Endometrium (tissue), 2 donors: ENCODE results near the gene EPO.

ENCODE experiments used
- FAIRE-seq: peaks from 2 replicates; lab custom pipeline; 2012; peaks lifted over from hg19 to GRCh38; lab: Jason Lieb, UNC
- donor health status: control.
- donor health status: control.

EPO gene

DNA sequence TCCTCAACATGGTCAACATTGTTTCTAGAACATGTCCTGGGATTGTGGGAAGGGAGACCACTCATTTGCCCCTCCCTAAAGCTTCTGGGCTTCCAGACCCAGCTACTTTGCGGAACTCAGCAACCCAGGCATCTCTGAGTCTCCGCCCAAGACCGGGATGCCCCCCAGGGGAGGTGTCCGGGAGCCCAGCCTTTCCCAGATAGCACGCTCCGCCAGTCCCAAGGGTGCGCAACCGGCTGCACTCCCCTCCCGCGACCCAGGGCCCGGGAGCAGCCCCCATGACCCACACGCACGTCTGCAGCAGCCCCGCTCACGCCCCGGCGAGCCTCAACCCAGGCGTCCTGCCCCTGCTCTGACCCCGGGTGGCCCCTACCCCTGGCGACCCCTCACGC is at the start of gene EPO:
EPO (plus strand) TSS at position 190 of the 392 bp plus-strand sequence. CDS start 513 bp downstream, outside the sequence.
- no peak for FAIRE-seq

DNA sequence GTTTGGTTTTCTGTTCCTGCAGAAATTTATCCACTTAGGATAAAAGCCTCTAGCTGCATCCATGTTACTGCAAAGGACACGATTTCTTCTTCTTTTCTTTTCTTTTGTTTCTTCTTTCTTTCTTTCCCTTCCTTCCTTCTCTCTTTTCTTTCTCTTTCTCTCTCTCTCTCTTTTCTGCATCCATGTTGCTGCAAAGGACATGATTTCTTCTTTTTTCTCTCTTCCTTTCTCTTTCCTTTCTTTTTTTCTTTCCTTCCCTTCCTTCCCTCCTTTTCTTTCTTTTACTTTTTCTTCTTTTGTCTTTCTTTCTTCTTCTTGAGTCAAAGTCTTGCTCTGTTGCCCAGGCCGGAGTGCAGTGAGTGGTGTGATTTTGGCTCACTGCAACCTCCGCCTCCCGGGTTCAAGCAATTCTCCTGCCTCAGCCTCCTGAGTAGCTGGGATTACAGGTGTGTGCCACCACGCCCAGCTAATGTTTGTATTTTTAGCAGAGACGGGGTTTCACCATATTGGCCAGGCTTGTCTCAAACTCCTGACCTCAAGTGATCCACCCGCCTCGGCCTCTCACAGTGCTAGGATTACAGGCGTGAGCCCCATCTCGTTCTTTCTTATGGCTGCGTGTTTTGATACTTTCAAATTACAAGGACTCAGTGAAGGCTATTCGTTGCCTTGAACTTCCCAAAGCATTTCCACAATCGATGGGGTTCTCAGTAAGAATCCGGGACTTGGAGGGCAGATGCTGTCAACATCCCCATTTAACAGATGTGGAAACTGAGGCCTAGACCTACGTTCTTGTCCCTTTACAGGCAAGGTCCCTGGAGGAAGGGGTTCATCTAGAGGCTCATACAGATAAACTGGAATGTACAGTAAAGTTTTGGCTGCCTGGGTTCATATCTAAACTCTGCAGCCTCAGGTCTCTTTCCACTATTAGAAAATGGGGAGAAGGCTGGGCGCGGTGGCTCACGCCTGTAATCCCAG is 48.6 kb upstream of the EPO start:
- no peak for FAIRE-seq

DNA sequence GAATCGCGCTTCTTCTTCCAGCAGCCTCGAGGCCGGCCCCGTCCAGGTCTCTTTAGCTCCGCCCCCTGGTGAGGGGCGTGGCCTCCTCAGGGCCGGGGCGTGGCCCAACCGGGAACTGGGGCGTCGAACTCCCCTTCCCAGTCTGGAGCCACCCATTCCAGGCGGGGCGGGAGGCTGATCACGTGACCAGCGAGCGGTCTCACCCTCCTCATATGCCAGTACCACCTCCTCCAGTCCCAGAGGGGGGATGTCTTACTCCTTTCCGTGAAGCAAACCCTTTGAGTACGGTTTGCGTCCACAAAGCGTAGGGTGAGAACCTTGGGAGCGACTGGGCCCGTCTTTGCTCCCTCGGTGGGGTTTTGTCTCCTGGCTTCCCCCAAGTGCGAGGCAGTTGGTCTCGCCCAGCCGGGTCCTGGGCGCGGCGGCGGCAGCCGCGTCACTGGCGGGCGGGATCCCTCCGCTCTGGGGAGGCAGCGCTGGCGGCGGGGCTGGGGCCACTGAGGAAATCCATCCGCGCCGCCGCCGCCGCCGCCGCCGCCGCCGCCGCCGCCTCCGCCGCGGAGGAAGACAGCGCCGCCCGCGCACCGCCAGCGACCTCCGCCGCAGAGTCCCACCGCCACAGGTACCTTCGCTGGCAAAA is 46.8 kb upstream of the EPO start, which contains the start of gene GNB2:
GNB2 (plus strand) TSS at position 439 of the 640 bp plus-strand sequence. CDS start 2,526 bp downstream, outside the sequence.
- FAIRE-seq, result peak; percentile 96

DNA sequence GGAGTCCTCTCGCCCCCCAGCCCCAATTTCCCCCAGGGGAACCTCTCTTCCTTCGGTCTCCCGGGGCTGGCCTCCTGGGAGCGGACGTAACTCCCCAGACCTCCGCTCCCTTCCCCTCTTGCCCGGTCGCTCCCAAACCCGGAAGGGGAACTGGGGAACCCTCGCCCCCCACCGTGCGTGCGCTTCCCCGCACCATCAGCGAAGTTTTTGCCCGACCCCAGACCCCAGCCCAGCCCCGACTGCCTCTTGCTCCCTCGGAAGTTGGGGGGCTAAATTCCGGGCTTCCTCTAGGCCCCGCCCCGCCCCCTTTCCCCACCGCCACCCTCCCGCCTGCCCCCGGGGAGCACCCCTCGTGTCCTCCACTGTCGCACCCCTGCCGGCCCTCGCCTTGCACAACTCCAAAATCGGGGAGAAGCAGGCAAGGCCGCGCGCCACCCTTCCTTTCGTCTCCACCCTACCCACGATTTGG is 46.3 kb upstream of the EPO start:
- FAIRE-seq, result no peak

DNA sequence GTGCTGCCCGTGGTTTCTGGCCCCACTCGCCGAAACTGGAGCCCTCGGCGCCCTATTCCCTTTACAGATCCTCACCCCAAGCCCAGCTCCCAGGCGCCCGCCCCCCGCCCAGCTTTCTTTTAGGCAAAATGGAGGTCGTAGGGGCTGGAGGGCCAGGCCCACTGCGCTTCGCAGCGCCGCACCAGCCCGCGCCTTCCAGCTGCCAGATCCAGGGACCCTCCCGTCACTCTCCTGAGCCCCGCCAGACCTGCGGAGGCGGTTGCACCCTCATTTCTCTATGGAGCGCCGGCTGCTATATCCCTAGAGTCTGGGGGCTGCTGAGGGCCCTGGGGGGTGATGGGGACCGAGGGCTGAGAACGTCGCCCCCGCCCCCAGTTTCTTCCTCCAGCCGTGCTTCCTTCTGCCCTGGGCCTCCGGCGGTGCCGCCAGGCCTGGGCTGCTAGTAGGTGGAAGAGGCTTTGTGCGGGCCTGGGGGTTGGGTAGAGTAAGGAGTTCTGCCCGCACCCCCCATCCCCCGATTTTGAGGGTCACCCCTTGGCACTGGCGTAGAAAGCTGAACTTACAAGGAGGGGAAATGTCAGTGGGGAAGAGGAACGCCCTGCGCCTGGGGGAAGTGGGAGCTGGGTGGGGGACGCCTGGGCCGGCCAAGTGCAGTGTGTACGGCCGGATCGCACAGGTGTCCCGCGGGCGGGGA is 45.7 kb upstream of the EPO start:
- no peak for FAIRE-seq

DNA sequence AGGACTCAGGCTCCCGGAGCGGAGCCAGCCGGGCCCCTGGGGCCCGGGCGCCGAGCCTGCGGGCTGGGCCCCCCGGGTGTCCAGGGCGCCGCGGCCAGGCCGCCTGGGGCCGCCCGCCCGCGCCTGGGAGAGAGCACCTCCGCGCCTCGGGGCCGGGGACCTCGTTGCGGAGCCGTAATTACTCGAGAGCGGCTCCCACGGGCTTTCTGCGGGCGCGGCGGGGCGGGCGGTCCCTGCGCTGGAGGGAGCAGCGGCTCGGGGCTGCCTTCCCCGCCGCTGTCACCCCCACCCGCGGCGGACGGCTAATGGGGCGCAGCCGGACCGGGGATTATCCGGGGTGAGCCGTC is 45.2 kb upstream of the EPO start:
- no peak for FAIRE-seq

DNA sequence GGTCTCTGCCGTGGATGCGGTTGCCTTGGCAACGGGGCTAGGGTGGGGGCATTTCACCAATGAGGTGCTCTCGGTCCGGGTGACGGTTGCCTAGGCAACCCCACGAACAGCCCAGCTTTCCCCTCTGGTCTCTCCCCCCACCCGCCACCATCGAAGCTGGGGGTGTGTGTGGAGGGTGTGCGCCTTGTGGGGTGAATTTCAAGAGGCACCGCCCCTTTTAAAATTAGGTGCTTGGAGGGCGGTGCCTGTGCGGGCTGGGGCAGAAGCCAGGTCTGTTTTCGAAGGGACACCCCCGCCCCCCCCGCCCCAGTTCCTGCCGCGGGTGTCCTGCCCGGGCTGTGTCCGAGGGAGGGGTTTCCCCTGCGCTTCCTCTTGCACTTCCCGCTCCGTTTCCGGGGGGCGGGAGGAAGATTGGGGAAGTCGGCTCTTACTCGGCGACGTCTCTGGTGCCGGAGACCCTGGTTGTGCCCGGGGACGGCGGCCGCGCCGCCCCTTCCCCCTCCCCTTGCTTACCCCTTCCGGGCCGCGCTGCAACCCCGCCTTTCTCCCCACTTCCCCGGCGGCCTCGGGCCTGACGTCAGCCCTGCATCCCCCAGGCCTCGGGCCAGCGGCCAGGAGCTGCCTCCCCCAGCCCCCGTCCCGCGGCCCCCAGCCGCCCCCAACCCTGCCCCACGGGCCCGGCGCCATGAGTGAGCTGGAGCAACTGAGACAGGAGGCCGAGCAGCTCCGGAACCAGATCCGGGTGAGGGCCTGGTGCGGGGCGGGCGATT is 44.5 kb upstream of the EPO start:
- no peak for FAIRE-seq

DNA sequence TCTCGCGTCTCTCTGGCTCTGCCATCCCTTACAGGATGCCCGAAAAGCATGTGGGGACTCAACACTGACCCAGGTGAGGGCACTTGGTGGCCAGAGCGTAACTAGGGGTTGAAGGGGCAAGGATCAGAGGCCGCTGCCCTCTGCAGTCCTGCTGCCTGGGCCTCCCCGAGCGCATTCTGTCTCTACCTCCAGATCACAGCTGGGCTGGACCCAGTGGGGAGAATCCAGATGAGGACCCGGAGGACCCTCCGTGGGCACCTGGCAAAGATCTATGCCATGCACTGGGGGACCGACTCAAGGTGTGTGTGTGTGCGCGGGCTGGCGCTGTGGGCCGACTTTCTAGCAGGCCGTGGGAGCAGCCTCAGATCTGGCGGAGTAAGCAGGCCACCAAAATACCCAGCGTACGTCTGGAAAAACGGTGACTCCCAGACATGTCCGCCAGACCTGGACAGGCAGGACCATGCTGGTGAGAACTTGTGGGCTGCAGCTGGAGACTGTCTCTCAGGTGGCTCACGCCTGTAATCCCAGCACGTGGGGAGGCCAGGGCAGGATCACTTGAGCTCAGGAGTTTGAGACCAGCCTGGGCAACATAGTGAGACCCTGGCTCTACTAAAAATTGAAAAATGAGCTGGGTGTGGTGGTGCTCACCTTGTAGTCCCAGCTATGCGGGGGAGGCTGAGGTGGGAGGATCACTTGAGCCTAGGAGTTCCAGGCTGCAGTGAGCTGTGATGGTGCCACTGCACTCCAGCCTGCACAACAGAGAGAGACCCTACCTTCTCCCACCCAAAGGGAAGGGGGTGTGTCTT is 43.6 kb upstream of the EPO start:
- no peak for FAIRE-seq

DNA sequence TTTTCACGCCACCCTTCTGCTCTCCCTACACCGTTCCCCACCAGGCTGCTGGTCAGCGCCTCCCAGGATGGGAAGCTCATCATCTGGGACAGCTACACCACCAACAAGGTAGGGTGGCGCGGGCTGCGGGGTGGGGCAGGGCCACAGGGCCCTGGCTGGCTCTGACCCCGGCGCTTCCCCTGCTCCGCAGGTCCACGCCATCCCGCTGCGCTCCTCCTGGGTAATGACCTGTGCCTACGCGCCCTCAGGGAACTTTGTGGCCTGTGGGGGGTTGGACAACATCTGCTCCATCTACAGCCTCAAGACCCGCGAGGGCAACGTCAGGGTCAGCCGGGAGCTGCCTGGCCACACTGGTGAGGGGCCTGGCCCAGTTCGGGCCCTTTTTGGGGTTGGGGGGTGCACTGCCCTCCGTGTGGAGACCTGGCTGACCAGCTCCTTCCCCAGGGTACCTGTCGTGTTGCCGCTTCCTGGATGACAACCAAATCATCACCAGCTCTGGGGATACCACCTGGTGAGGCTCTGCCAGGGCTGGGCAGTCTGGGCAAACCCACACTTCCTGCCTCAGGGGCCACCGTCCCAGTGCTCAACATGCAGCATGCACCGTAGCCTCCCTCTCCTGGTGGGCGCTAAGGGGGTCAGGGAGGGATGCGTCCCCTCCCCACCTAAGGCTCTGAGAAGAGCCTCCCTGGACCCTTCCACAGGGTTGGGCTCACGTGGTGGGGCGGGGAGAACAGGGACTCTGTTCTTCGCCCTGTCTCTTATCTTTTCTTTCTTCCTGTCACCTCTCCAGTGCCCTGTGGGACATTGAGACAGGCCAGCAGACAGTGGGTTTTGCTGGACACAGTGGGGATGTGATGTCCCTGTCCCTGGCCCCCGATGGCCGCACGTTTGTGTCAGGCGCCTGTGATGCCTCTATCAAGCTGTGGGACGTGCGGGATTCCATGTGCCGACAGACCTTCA is 42.7 kb upstream of the EPO start:
- FAIRE-seq, result no peak

DNA sequence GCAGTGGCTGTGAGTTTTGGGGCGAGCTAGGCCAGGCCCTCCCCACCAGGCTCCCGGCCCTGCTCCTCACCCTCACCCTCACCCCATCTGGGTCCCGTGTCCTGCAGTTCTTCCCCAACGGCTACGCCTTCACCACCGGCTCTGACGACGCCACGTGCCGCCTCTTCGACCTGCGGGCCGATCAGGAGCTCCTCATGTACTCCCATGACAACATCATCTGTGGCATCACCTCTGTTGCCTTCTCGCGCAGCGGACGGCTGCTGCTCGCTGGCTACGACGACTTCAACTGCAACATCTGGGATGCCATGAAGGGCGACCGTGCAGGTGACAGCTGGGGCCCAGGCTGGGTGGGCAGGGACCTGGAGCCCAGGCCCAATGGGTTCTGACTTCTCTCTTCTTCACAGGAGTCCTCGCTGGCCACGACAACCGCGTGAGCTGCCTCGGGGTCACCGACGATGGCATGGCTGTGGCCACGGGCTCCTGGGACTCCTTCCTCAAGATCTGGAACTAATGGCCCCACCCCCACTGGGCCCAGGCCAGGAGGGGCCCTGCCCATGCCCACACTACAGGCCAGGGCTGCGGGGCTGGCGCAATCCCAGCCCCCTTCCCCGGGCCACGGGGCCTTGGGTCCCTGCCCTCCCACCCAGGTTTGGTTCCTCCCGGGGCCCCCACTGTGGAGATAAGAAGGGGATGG is 41.8 kb upstream of the EPO start:
- no peak for FAIRE-seq

DNA sequence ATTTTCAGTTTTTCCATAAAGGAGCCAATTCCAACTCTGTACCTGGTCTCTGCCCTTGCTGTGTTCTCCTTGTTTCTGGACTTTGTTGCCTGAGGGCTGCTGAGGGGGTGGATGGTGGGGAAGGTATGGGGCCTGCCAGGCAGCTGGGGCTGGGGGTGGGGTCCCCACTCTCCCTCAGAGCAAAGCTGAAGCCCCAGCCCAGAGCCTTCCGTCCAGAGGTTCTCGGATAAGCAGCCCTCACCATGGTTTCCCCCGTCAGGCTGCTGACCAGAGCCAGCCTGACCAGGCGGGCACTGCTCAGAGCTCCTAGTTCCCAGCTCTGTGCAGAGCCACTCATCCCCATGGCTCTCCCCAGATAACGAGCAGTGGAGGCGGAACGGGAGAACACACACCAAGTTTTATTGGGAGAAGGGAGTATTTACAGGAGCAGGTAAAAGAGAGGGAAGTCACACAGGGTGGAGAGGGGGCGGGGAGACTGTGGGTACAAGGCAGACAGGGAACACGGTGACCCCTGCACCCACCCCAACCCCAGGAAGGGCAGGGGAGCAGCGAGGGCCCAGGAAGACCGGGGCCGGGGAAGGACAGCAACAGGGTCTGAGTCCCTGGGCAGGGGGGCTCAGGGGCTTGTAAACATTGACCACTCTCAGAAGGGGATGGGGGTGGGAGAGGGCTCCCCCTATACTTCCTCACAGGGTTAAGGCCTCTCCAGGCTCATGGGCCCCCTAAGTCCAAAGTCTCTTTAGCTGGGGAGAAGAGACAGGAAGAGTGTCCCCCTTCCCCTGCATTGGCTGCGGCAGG is 40.9 kb upstream of the EPO start:
- FAIRE-seq, result no peak

DNA sequence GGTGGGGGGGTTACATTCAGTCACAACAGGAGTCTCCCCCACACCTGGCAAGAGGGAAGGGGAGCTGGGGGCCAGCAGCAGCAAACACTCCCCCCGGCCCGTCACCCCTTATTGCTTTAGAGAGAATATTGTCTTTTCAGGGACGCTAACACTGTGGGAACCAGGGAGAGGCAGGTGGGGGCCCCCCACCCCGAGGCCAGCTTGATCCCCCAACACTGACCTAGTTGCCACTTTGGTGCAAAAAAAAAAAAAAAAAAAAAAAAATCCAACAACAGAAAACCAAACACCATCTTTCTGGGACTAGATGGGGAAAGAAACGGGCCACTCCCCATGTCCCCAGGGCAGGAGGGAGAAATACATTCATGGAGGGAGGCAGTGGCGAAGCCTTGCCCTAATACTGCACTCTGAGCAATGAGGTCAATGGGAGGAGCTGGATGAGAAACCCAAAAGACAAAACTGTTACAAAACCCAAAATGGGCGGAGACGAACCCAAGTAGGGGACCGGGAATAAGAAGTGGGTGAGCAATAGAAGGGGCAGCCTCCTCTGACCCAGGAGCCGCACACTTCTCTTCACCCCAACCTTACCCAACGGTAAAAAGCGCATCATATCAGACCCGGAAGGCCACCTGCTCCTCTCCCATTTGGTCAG is 40.2 kb upstream of the EPO start:
- FAIRE-seq, result no peak

DNA sequence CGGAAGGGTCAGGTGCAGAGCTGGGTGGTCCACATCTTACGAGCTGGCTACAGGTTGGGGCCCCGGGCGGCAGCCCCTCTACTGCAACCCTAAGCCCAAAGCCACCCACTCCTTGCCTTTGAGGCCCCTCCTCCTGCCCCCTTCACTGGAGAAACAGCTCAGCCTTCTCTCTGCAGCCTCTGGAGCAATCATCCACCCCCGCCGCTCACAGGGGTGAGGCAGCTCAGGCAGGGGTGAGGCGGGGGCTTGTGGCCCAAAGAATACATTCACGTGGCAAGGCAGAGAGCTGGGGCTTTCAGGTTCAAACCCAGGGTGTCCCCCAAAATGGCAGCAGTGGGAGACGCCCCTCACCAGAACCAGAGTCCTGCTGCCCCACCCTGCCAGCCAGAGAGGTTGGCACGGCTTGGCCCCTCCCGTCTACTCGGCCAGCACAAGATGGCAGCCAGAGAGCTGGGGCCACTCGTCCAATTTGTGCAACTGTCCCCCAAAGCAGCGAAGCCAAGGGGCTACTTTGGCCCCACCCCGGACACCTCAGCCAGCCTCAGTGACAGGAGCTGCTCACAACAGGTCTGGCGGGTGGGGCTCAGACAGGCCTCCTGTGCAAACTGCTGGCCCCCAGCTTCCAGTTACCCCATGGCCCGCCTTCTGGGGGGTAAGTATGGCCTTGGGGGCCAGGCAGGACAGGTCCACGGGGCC is 39.5 kb upstream of the EPO start:
- no peak for FAIRE-seq

DNA sequence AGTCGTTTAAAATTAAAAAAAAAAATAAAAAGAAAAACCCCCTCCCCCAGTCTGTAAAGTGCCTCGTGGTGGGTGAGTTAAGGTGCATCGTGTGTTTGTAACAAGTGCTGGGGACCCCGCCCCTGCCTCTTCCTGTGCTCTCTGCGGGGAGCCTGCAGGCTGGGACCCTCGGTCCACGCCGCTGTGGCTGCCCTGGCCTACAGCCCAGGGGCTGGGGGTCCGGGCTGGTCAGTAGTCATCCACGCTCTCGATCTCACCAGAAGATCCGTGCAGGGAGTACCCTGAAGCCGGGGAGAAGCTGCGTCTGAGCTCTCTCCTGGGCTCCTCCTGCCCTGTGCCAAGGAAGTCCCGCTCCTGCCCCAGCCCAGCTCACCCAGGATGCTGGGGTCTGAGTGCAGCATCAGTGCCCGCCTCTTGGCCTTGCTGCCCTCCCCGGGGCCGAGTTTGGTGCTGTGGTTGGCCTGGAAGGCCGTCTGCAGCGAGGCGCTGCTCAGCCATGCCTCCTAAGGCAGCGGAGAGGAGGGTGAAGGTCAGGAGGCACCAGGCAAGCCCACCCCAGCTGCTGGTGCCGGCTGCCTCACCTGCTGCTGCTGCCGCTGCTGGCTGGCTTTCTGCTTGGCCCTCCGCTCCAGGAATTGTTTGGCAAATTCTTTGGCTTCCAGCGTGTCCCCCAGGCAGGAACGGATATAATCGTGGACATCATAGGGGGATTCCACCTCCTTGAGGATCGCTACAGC is 38.6 kb upstream of the EPO start:
- no peak for FAIRE-seq

DNA sequence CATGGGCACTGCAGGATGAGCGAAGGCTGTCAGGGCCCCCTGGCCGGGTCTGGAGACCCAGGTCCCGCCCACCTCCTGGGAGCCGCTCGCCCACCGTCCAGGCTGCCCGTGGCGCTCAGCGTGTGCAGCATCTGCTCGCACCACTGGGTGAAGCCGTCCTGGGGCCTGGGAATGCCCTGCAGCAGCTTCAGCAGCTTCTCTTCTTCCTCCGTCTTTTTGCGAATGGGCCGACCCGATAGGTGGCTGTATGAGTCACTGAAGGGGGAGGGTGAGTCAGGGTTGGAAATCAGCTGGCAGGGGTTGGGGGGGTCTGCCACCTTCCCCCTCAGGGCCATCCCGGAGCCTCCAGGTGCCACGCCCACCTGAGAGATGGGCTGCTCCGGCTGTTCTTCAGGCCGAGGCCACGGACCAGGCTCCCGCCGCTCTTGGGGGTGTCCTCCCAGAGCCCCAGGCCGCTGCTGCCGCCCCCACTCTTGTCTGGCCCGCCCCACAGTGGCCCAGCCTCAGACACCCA is 38.0 kb upstream of the EPO start:
- FAIRE-seq, result no peak

DNA sequence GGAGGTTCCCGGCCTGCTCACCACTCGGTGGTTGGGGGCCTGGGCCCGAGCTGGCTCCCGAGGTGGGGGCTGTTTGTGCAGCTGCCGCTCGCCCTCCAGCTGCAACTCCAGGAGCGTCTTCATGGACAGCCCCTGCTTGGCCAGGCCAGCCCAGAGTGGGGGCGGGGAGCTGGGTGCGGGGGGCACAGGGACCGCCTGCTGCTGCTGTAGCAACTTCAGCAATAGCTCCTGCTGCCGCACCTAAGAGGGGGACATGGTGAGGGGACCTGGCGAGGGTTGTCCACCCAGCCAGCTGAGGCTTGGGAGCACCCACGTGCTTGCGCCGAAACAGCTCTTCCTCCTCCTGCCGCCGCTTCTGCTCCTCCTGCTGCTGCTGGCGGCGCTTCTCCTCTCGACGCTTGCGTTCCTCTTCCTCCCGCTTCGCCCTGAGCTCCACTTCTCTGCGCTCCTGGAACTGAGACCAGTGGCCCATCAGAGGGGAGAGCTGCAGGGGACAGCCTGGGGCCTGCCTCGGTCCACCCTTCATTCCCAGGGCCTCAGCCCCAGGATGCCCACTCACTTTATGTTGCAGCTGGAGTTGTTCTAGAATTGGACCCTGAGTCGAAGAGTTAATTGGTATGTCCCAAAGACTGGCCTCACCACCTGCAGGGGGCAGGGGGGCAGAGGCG is 37.1 kb upstream of the EPO start:
- no peak for FAIRE-seq
